NCI-H1048 (cell line): Measurements from ENCODE around the gene UVRAG.
"Not testable (repeated sequence)": the region's sequence is repeated elsewhere in the genome, so short reads cannot be mapped to it uniquely, and the experiment has no call there.

Experiments
- DNase-seq: peaks from one replicate; lab custom pipeline; 2025; lab: John Stamatoyannopoulos, UW

The UVRAG gene

GRCh38 chr11:75879737-75880136, 64.7 kb downstream of the UVRAG start:
- DNase-seq: no peak

DNA sequence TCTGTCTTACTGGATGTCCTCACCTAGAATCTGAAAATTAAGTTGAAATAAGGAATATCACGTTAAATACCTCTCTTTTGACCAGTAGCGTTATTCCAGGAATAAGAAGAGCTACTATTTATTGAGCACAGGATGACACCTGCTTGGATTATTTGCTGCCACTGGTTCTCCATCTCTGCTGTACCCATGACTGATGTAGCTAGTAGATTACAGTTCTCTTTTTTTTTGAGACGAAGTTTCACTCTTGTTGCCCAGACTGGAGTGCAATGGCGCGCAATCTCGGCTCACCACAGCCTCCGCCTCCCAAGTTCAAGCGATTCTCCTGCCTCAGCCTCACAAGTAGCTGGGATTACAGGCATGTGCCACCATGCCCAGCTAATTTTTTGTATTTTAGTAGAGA, 65.3 kb downstream of the UVRAG start:
- not testable (repeated sequence) for DNase-seq

DNA sequence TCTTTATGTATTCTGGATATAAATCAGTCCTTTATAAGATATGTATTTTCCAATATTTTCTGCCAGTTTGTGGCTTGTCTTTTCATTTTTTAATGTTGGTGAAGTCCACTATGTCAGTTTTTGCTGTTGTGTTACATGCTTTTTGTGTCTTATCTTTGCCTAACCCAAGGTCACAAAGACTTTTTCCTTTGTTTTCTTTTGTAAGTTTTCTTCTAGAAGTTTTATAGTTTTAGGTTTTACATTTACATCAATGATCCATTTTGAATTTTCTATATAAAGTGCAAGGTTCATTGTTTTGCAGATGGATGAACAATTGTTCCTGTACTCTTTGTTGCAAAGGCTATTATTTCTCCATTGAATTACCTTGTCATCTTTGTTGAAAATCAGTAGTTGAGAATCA, 69.3 kb downstream of the UVRAG start:
- DNase-seq: no peak

DNA sequence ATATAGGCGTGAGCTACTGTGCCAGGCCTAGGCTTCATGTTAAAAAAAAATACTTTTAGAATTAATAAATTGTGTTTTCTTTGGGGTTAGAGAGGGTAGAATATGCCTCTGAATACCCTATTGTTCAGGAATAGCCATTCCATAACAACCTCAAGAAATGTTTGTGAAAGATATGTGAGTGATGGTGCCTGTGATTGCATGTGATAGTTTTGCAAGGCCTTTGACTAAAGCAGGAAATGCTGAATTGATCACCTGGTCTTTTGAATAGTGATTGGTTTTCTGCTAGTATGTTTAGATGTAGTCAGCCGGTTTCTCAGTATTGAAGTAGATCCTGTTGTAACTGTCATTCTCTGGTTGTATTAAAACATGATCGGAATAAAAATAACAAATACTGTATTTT, 73.4 kb downstream of the UVRAG start:
- no peak for DNase-seq

DNA sequence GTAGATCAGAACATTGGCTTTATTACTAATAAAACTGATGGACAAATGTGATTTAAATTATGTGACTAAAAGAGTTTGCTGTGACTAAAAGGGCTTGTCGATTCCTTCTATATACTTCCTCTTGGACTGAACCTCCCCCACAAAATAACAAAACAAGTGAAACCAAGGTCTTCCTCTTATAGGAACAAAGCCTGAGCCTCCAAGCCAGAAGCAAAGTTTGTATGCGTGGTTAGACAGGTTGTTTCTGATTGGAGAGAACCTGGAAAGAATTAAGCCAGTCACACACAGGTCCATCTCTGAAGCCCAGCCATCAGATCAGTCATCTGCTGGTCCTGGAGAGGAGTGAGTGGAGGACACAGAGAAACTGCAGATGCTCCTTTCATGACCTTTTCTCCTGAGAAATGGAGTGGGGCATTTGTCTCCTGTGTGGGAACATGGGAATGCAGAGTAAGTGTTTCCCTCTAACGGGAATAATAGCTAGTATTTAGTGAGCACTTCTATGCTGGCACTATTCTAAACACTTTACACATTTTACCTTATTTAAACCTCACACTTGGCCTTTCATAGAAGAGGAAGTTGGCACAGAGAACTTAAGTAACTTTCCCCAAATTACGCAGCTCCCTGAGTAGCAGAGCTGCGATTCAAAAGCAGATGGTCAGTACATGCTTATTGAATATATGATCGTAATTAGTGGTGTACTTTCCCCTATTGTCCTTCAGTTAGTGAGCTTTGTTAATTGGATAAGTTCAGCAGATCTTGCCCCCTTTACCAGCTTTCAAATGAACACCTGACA, 77.1 kb downstream of the UVRAG start:
- DNase-seq: no peak

- DNase-seq: no peak
Measured at GRCh38 chr11:75893251-75893650, 78.2 kb downstream of the UVRAG start.

DNA sequence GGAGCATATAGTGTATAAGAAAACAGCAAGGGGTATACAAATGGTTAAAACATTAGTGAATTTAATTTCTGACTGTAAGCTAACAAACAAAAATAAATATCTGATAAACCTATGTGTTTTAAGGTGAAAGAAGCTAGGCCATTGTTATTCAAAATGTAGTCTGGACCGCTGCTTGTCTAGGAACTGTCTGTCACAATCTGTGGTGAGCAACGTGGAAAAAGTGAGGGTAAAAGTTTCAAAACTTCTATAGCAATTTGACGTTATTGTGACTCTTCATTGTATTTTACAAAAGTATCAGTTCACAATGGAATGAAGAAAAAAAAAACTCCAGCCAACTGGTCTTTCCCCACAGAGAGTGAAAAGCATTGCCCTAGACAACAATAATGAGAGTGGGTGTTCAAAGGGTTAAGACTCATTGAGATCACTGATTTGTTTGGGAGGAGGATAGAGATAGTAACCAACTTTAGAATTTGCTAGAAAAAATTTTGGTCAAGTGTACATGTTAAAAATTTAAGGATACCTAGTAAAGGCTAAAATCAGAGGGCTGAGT, 79.1 kb downstream of the UVRAG start:
- no peak for DNase-seq

DNA sequence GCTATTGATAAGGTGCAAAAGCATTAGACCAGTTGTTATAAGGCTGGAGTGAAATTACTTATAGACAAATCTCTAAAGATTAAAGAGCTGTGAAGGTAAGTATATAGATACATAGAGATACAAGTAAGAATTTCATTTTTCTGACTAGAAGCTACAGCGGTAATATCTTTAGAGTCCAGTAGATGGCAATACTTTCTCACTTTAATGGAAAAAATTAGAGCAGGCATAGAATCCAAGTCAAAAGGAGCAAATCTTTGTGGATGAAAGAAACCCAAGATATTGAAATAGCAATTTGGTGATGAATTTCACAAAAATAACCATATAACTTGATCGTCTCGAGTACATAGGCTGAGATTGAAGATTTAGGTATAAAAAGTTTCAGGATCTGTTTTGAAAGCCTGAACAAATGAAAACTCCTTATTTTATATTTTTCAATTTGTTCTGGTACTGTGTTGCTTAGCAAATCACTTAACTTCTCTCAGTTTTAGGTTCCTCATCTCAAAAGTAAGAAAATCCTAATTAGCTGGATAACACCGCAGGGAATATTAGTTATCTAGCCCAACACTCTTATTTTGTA, 81.9 kb downstream of the UVRAG start:
- no peak for DNase-seq

- DNase-seq: no peak
Measured at GRCh38 chr11:75898871-75899270, 83.9 kb downstream of the UVRAG start.

- no peak for DNase-seq
Measured at GRCh38 chr11:75899806-75900205, 84.8 kb downstream of the UVRAG start.

DNA sequence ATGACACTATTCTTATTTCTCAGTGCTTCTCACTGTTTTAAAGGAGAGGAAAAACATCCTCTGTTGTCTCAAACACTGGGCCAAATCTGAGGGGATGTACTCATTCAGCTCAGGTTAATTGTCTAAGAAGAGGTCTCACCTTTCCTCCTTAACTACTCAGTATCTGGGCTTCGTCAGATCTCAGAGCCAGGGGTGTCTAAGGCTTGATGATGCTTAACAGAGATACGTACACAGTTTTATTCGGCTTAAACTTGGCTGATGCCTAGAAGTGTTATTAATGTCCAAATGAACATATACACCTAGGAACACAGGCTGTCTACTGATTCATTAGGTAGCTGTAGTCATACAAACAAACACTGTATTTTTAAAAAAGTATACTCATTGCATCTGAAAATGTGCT, 85.8 kb downstream of the UVRAG start:
- no peak for DNase-seq

GRCh38 chr11:75902631-75903030, 87.6 kb downstream of the UVRAG start:
- DNase-seq: no peak

GRCh38 chr11:75903276-75903675, 88.3 kb downstream of the UVRAG start:
- DNase-seq: no peak

DNA sequence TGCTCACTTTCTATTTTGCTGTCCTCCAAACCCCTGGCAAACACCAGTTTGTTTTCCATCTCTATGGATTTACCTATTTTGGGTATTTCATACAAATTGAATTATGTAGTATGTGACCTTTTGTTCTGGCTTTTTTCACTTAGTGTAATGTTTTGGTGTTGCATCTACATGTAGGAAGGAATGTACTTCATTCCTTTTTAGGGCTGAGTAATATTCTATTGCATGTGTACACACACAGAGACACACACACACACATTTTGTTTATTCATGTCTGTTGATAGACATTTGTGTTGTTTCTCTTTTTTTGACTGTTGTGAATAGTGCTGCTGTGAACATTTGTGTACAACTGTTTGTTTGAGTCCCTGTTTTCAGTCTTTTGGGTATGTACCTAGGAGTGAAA, 90.4 kb downstream of the UVRAG start:
- DNase-seq: no peak

- no peak for DNase-seq
Measured at GRCh38 chr11:75907906-75908527, 93.0 kb downstream of the UVRAG start.

DNA sequence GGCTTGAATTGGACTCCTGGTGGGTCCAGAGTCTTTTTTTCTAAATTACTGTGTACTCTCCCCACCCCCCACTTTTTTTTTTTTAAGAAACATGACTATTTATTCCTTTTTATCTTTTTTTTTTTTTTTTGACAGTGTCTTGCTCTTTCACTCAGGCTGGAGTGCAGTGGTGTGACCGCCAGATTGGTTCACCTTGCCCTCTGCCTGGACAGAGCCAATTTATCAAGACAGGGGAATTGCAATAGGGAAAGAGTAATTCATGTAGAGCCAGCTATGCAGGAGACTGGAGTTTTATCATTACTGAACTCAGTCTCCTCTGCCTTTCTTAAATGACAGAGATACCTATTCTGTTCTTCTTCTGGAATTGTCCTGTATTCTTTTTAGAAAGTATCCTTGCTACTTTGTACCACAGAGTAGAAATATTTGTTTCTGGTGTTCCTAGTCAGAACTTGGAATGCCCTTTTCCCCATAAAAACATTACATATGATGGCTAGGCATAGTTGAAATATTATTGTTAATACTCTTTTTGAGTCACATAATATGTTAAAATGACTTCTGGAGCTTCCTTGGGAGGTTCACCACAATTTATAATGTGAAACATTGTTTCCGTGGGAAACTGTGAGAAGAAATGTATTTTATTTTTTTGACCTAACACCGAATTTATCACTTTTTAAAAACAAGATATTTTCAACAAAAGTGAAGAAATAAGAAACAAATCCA, 95.6 kb downstream of the UVRAG start:
- no peak for DNase-seq

GRCh38 chr11:75911459-75911858, 96.4 kb downstream of the UVRAG start:
- no peak for DNase-seq

- DNase-seq: no peak
Measured at GRCh38 chr11:75913984-75914383, 99.0 kb downstream of the UVRAG start.

GRCh38 chr11:75916882-75917281, 101.9 kb downstream of the UVRAG start:
- DNase-seq: no peak

DNA sequence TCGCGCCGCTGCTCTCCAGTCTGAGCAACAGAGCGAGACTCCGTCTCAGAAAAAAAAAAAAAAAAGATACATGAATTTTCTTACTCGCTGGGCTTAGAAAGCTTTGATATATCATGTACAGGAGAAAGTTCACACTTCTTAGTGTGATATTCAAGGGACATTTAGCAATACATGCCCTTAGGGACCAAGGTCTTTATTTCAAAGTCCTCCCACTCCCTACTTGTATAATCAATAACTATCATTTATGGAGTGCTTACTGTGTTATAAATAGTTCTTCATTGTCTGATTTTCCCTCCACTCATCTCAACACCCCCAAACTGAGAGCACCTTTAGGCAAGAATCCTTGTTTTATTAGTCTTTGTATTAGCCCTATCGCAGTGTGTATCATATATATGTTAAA, 103.3 kb downstream of the UVRAG start:
- DNase-seq: no peak

DNA sequence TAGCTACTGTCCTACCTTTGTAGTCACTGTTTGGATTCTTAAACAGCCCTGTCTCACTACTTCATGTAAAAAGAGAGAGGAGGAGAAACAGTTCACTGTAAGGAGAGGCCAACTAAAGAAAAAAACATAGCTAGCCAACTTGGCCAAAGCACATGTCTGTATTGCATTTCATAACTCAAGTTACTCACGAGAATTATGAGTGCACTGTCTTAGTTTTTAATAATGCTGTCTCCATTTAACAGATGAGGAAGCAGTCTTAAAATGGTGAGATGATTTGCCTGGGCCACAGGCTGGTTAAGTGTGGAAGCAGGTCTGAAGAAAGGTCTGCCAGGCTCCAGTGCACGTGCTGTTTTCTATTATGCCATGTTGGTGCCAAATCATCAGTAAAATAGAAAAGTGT, 104.5 kb downstream of the UVRAG start:
- DNase-seq: no peak

DNA sequence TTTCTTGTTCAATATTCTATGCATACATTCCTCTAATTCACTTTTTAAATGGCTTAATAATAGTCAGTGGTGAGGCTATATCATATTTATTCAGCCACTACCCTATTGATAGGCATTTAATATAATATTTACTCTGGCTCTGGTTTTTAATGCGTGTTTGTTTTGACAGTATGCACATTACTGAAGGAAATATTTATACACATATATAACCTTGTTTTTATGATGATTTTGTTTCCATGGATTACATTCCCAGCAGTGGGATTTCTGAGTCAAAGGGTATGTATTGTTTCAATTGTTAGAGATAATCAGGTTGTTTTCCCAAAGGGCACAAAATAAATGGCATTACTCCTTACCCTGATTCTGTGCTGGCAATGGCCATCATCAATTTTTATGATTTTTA, 105.8 kb downstream of the UVRAG start:
- no peak for DNase-seq

- DNase-seq: no peak
Measured at GRCh38 chr11:75921808-75922207, 106.8 kb downstream of the UVRAG start.
